IMR-90 (cell line): ENCODE measurements around the gene NOX4. TPM values are rescaled to one million over a fixed set of nuclear protein-coding genes. Genes with fewer than 3 reads are reported as not detected.
"Not testable (repeated sequence)": the region's sequence is repeated elsewhere in the genome, so short reads cannot be mapped to it uniquely, and the experiment has no call there.

Experiments
- ATAC-seq: fragments of 200-7000 bp; cut with Tn5 transposase; 2 replicates; pipeline ENCODE4 v1.9.1; 2020; ENCODE audit warnings: low read depth, mild to moderate bottlenecking, moderate library complexity
- BruUV-seq: library from RNA; stranded (reverse); fragments of 400-500 nt; replicated peaks from 2 replicates; lab custom pipeline; 2021; lab: Mats Ljungman, UMichigan
- CTCF ChIA-PET: fragments of 300-600 bp; formaldehyde crosslinking; extraction: SDS; loops from one replicate; lab custom pipeline; 2021; ENCODE audit warnings: antibody characterized with exemption; lab: Yijun Ruan, JAX
- POLR2A ChIA-PET: fragments of 300-600 bp; sonication (Branson Sonifier 250); formaldehyde crosslinking; loops from one replicate; lab custom pipeline; 2022; ENCODE audit warnings: antibody characterized with exemption; ENCODE audit not compliant: unreplicated experiment; lab: Charles Lee
- DNase-seq: peaks from one replicate; pipeline ENCODE4 v3.0.0; 2013
- H2AFZ ChIP-seq: replicated peaks from 2 replicates; pipeline ENCODE3; 2013; ENCODE audit warnings: low read length, mild to moderate bottlenecking; ENCODE audit not compliant: poor library complexity
- H2AK5ac ChIP-seq: 2 replicates; pipeline ENCODE4 v1.6.1; 2013; ENCODE audit warnings: low read depth, low read length, inconsistent platforms
- H2AK9ac ChIP-seq: replicated peaks from 2 replicates; pipeline ENCODE3; 2013; ENCODE audit warnings: mild to moderate bottlenecking, low read depth, low read length, moderate library complexity; ENCODE audit not compliant: poor library complexity
- H2BK120ac ChIP-seq: 2 replicates; pipeline ENCODE4 v1.6.1; 2013; ENCODE audit warnings: low read depth, low read length, inconsistent platforms
- H2BK15ac ChIP-seq: 3 replicates; pipeline ENCODE4 v1.6.1; 2013; ENCODE audit warnings: low read depth, low read length, inconsistent platforms
- H2BK20ac ChIP-seq: 2 replicates; pipeline ENCODE4 v1.6.1; 2013; ENCODE audit warnings: low read depth, mild to moderate bottlenecking, inconsistent platforms, low read length, moderate library complexity
- H2BK5ac ChIP-seq: 2 replicates; pipeline ENCODE4 v1.6.1; 2013; ENCODE audit warnings: mild to moderate bottlenecking, low read depth, low read length, inconsistent platforms; ENCODE audit not compliant: poor library complexity, severe bottlenecking
- H3K14ac ChIP-seq: replicated peaks from 2 replicates; pipeline ENCODE4 v1.6.1; 2013; ENCODE audit warnings: low read depth, low read length, inconsistent platforms
- H3K18ac ChIP-seq: 2 replicates; pipeline ENCODE4 v1.6.1; 2013; ENCODE audit warnings: low read depth, low read length, control low read depth
- H3K23ac ChIP-seq: 2 replicates; pipeline ENCODE4 v1.6.1; 2013; ENCODE audit warnings: low read depth, low read length, inconsistent platforms
- H3K27ac ChIP-seq: 2 replicates; pipeline ENCODE4 v1.5.1; 2013; ENCODE audit warnings: mild to moderate bottlenecking, control low read depth, low read length; ENCODE audit not compliant: insufficient read depth
- H3K27me3 ChIP-seq: 2 replicates; pipeline ENCODE4 v1.6.1; 2013; ENCODE audit warnings: low read length; ENCODE audit not compliant: control insufficient read depth, insufficient read depth
- H3K36me3 ChIP-seq: 2 replicates; pipeline ENCODE4 v1.6.1; 2013; ENCODE audit warnings: low read length, mixed read lengths; ENCODE audit not compliant: control insufficient read depth, insufficient read depth
- H3K4ac ChIP-seq: 2 replicates; pipeline ENCODE4 v1.6.1; 2013; ENCODE audit warnings: low read depth, low read length, inconsistent platforms
- H3K4me1 ChIP-seq: 2 replicates; pipeline ENCODE4 v1.6.1; 2013; ENCODE audit warnings: low read length, mixed read lengths; ENCODE audit not compliant: control insufficient read depth, insufficient read depth
- H3K4me2 ChIP-seq: 2 replicates; pipeline ENCODE4 v1.6.1; 2013; ENCODE audit warnings: low read depth, mild to moderate bottlenecking, control low read depth, low read length, moderate library complexity
- H3K4me3 ChIP-seq: 2 replicates; pipeline ENCODE4 v1.5.1; 2013; ENCODE audit warnings: low read depth, mild to moderate bottlenecking, control low read depth, low read length, moderate library complexity; ENCODE audit not compliant: insufficient read depth
- H3K56ac ChIP-seq: 2 replicates; pipeline ENCODE4 v1.6.1; 2013; ENCODE audit warnings: low read length, inconsistent platforms; ENCODE audit not compliant: insufficient read depth; ENCODE audit errors: extremely low read depth
- H3K79me1 ChIP-seq, 2 experiments: 2 replicates each; pipeline ENCODE4 v1.6.1; 2013; ENCODE audit warnings: low read length in 2 of 2, inconsistent platforms in 1 of 2, low read depth in 1 of 2
- H3K9ac ChIP-seq: 2 replicates; pipeline ENCODE4 v1.6.1; 2013; ENCODE audit warnings: low read depth, low read length, control low read depth
- H3K9me1 ChIP-seq: 2 replicates; pipeline ENCODE4 v1.6.1; 2013; ENCODE audit warnings: low read length, inconsistent platforms; ENCODE audit not compliant: insufficient read depth
- H3K9me3 ChIP-seq: 2 replicates; pipeline ENCODE4 v1.6.1; 2013; ENCODE audit warnings: low read length; ENCODE audit not compliant: control insufficient read depth, insufficient read depth
- H4K20me1 ChIP-seq: 2 replicates; pipeline ENCODE4 v1.6.1; 2013; ENCODE audit warnings: low read length, inconsistent platforms; ENCODE audit not compliant: insufficient read depth
- H4K5ac ChIP-seq: 2 replicates; pipeline ENCODE4 v1.6.1; 2013; ENCODE audit warnings: mild to moderate bottlenecking, low read depth, low read length, control low read depth
- H4K8ac ChIP-seq, 2 experiments: 2 replicates each; pipeline ENCODE4 v1.6.1; 2013; ENCODE audit warnings: low read depth in 2 of 2, low read length in 2 of 2, control low read depth in 1 of 2, inconsistent platforms in 1 of 2
- H4K91ac ChIP-seq: 2 replicates; pipeline ENCODE4 v1.6.1; 2013; ENCODE audit warnings: low read depth, low read length, inconsistent platforms; ENCODE audit not compliant: insufficient read depth
- WGBS, 2 experiments: methylation state at CpG; one replicate each; pipeline versions ENCODE4 v1.1.5 to v1.1.7; 2013; ENCODE audit warnings: missing lambda C conversion rate in 2 of 2; ENCODE audit not compliant: insufficient read length in 1 of 2; ENCODE audit errors: extremely low coverage in 2 of 2; 5-methylcytosine and 5-hydroxymethylcytosine counted together
- dilution Hi-C: fragments of 300-500 bp; cut with HindIII; formaldehyde crosslinking; loops from one replicate; pipeline ENCODE4 v1.14.3; 2018; ENCODE audit warnings: low sequenced_read_pairs; ENCODE audit not compliant: unreplicated experiment
- in situ Hi-C: fragments of 300-500 bp; cut with MboI; formaldehyde crosslinking; loops from 3 replicates; pipeline ENCODE4 v1.14.3; 2019; ENCODE audit warnings: low sequenced_read_pairs, inconsistent platforms, mixed read lengths
- intact Hi-C: fragments of 100-400 bp; cut with micrococcal nuclease; formaldehyde crosslinking; loops from 2 replicates; pipeline ENCODE4 v1.10.0; 2022
- polyA plus RNA-seq, 3 experiments: library from polyadenylated mRNA; depleted of rRNA; stranded (reverse); fragments of >200 nt; gene quantifications; 2 replicates each; pipeline ENCODE4 v1.2.3, GENCODE V29; 2012; ENCODE audit warnings: low replicate concordance in 1 of 3
- total RNA-seq: library from RNA; depleted of rRNA; stranded (reverse); fragments of >200 nt; gene quantifications from 2 replicates; pipeline ENCODE4 v1.2.3, GENCODE V29; 2012

NOX4 gene
- total and polyA plus RNA-seq, 2 of the 4 experiments (the other 2 are of a cell fraction) = 4.7 to 11.7 TPM

DNA sequence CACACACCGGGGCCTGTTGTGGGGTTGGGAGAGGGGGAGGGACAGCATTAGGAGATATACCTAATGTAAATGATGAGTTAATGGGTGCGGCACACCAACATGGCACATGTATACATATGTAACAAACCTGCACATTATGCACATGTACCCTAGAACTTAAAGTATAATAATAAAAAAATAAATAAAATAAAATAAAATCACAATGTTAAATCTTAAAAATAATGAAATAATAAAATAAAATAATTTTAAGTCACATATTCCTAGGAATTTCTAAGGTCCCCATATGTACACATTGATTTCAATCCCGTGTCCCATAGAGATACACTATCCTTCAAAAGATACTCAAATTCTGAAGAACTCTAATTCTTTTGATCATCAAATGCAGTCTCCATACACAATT, 59.0 kb downstream of the NOX4 start:
- H3K36me3 ChIP-seq, BruUV-seq, H3K9me3 ChIP-seq, H3K79me1 ChIP-seq, H3K4me2 ChIP-seq, H3K14ac ChIP-seq, H3K18ac ChIP-seq, H3K4me1 ChIP-seq, H2BK20ac ChIP-seq, CTCF ChIA-PET, H2AK5ac ChIP-seq, dilution Hi-C loops, H4K8ac ChIP-seq, H3K23ac ChIP-seq, H3K4me3 ChIP-seq, H3K27ac ChIP-seq, H2BK15ac ChIP-seq, DNase-seq, H4K20me1 ChIP-seq, H2BK120ac ChIP-seq, H2AFZ ChIP-seq, in situ Hi-C loops, H2BK5ac ChIP-seq, ATAC-seq, H3K9ac ChIP-seq, POLR2A ChIA-PET, H4K5ac ChIP-seq, H3K56ac ChIP-seq, H3K27me3 ChIP-seq, H3K4ac ChIP-seq, H3K9me1 ChIP-seq, H2AK9ac ChIP-seq, H4K91ac ChIP-seq, intact Hi-C loops: not testable (repeated sequence)
- WGBS, 2 experiments = no CpG with 5 or more reads among the region's 3 CpGs

DNA sequence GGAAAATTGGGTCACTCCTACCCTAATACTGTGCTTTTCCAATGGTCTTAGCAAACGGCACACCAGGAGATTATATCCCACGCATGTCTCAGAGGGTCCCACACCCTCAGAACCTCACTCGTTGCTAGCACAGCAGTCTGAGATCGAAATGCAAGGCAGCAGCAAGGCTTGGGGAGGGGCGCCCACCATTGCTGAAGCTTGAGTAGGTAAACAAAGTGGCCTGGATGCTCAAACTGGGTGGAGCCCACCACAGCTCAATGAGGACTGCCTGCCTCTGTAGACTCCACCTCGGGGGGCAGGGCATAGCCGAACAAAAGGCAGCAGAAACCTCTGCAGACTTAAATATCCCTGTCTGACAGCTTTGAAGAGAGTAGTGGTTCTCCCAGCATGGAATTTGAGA, 64.7 kb downstream of the NOX4 start:
- BruUV-seq, H3K27ac ChIP-seq, H2AK5ac ChIP-seq, H4K8ac ChIP-seq, H4K91ac ChIP-seq, ATAC-seq, H2BK20ac ChIP-seq, H4K20me1 ChIP-seq, H3K14ac ChIP-seq, H3K27me3 ChIP-seq, H3K79me1 ChIP-seq, H2BK120ac ChIP-seq, CTCF ChIA-PET, H3K9me1 ChIP-seq, H2BK5ac ChIP-seq, intact Hi-C loops, in situ Hi-C loops, H3K4me1 ChIP-seq, H4K5ac ChIP-seq, H3K4me3 ChIP-seq, H3K18ac ChIP-seq, H3K56ac ChIP-seq, H2AK9ac ChIP-seq, H3K4me2 ChIP-seq, H3K9me3 ChIP-seq, H2BK15ac ChIP-seq, DNase-seq, H3K9ac ChIP-seq, H2AFZ ChIP-seq, POLR2A ChIA-PET, H3K4ac ChIP-seq, H3K23ac ChIP-seq, dilution Hi-C loops, H3K36me3 ChIP-seq: not testable (repeated sequence)
- WGBS, 2 experiments = no CpG with 5 or more reads among the region's 7 CpGs
